ENCODE measurements around the gene NR1H4. TPM values are rescaled to one million over a fixed set of nuclear protein-coding genes. Genes with fewer than 3 reads are reported as not detected.

NR1H4 gene
- polyA plus RNA-seq, 4 donors: 11.2 to 17.3 (median 13.6) TPM

Other genes starting within 250 kb of the NR1H4 start
- 1 to 10 TPM; 4.0 to 7.3 (median 5.7) TPM for gene DEPDC4, start 206.8 kb upstream of the NR1H4 start, polyA plus RNA-seq (ENCODE audit: insufficient read length in 4 of 4)
- gene SCYL2, start 206.7 kb upstream of the NR1H4 start, polyA plus RNA-seq (ENCODE audit: insufficient read length in 4 of 4): 10 to 100 TPM; 45.3 to 67.3 (median 49.9) TPM
- under 1 TPM; 0.22 to 0.41 (median 0.28) TPM for gene SLC17A8, start 116.8 kb upstream of the NR1H4 start, polyA plus RNA-seq (ENCODE audit: insufficient read length in 4 of 4)
- gene GAS2L3, start 99.8 kb downstream of the NR1H4 start, polyA plus RNA-seq (ENCODE audit: insufficient read length in 4 of 4): 10 to 100 TPM; 15.9 to 24.3 (median 20.1) TPM

Measured in left renal cortex interstitium (tissue), 4 donors.